Kidney capillary endothelial cell (primary cell): ENCODE data around the gene MCOLN2.
"Not testable (repeated sequence)": the region's sequence is repeated elsewhere in the genome, so short reads cannot be mapped to it uniquely, and the experiment has no call there.

ENCODE experiments used
- DNase-seq: peaks from one replicate; pipeline ENCODE4 v3.0.0-alpha.2; 2018; ENCODE audit warnings: low spot score

Gene MCOLN2

GRCh38 chr1:84996846-84997666 lies at the start of gene MCOLN2:
Gene MCOLN2, minus strand, starts transcription at chr1:84997113. Its CDS starts 241 bp downstream, at chr1:84996872.
- DNase-seq = no peak

DNA sequence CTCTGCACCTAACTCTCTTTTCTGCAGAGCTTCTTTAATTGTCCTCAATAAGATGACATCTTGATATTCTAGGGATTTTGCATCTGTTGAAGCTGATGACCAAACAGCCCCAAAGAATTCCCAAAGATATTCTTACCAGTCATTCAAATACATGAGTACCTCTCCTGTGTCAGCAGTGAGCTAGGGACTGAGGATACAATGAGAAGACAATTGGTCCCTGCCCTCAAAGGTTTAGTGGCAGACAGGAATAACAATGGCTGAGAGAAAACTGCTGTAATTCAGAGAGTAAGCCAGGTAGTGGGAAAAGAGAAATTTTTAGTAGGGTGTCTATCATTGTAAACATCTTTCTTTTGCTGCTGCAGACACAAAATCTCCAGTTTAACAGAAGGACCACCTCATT lies 45.5 kb upstream of the MCOLN2 start:
- DNase-seq = no peak

- no peak for DNase-seq
Observed at GRCh38 chr1:85041793-85042192, 44.9 kb upstream of the MCOLN2 start.

DNA sequence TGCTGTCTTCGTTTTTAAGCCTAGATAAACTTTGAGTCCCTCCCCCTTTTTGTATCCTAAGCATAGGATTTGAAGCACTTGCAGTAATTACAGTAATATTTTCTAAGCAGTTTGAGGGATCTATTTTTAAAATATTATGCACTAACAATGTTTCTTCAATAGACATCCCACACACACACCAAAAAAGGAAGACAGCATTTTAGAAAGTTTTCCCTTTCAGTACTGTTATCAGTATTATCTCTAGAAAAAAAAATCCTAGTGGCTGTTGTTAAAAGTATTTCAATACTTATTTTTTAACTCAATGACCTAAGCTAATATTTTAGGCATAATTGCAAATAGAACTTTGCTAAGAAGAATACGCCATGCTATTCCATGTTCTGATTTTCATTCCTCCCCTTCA lies 36.3 kb upstream of the MCOLN2 start:
- DNase-seq = no peak

DNA sequence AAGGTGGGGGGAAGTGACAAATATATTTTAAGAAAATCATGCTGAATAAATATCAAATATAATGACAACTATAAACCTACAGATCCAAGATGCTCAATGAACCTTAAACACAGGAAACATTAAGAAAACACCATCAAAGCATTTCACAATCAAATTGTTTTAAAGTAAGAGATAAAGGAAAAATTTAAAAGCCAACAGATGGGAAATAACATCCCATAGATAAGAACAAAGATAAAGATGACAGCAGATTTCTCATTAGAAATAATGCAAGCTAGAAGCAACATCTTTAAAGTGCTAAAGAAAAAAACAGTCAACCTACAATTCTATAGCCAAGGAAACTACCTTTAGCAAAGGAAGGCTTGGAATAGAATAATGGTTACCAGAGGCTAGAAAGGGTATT lies 33.6 kb upstream of the MCOLN2 start:
- no peak for DNase-seq

DNA sequence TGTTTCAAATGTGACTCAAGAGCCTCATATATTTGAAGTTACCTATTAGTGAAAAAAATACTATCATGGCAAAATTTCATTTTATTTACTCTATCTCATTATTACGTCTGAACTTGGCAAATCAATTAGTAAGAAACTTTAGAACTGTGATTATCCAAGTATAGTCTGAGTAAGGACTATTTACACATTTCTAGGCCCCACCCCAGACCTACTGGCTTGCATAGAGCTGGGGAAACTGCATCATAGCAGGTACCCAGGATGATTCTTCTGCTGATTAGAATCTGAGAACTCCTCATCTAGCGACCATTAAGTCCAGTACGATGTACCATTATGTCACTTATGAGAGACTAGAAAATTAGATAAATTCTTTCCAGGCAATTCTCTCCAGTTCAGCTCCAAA lies 31.2 kb upstream of the MCOLN2 start:
- DNase-seq = no peak

DNA sequence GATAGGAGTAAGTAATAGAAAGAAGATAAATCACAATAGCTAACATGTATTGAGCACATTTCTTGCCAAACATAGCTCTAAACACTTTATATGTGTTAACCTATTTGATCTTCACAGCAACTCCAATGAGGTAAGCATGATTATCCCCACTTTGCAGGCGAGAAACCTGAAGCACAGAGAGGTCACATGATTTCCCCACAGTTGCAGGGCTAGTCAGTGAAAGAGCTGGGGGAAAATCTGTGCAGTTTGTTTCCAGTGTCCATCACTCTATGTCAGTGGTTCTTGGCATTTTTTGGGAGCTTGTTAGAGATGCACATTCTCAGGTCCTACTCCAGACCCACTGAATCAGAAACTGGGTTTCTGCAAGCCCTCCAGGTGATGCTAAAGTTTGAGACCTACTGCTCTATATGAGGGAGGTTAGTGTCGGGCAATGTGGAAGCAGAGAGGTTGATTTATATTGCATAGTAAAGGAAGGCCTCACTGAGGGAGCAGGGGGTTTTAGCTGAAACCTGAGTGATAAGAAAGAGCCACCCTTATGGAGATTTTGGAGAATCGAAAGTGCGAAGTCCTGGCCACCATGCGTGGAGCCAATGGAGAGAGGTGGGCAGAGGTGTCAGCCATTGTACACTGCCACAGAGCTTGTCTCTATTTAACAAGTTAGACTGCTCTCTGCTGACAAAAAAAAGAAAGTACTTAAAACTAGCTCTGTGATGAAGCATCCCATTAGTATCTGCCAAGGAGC lies 30.5 kb upstream of the MCOLN2 start:
- DNase-seq = no peak

GRCh38 chr1:85025940-85026339 lies 29.0 kb upstream of the MCOLN2 start:
- no peak for DNase-seq

DNA sequence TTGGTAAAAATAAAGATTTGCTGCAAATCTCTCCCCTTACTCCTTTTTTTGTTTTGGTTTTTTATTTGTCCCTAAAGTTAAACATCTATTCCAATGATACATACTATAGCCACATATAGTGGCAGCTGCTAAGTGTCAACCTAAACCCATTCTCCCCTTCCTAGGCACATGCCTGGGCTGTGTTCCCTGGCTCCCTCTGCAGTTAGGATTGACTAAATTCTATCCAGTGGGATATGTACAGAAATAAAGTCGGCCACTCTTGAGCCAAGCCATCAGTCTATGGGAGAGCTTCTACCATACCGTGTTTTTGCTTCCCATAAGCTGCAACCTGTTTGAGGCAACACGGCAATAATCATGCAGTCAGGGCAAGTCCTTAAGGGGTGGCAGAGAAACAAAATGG lies 27.8 kb upstream of the MCOLN2 start:
- DNase-seq = no peak

DNA sequence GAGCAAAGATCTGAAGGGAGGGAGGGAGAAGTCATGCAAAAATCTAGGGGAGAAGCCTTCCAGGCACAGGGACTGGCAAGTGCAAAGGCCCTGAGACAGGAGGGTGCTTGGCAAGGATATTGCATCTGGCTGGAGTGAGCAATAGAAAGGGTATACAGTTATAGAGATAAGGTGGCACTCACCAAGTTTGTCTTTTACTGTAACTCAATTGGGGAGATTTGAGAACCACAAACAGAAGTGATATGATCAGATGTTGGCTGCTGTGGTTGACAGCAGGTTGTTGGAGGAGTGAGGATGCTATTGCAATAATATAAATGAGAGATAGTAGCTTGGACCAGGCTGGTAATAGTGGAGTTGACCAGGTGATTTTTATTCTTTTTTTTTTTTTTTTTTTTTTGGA lies 25.8 kb upstream of the MCOLN2 start:
- no peak for DNase-seq

GRCh38 chr1:85019994-85020393 lies 23.1 kb upstream of the MCOLN2 start:
- DNase-seq = no peak

DNA sequence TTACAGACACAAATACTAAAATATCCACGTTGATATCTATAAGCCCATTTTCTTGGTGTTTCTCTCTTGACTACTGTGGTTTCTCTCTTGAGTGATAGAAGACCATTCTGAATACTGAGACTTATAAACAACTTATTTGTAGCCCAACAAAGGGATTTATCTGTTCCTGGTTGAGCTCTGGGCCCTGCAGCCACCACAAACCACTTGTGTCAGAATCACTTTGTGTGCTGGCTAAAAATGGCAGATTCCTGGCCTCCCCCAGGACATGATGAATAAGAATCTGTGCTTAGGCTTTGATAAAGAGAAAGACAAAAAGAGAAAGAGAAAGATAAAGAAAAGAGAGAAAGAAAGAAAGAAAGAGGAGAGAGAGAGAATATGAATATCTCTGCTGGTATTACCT lies 18.9 kb upstream of the MCOLN2 start:
- no peak for DNase-seq

DNA sequence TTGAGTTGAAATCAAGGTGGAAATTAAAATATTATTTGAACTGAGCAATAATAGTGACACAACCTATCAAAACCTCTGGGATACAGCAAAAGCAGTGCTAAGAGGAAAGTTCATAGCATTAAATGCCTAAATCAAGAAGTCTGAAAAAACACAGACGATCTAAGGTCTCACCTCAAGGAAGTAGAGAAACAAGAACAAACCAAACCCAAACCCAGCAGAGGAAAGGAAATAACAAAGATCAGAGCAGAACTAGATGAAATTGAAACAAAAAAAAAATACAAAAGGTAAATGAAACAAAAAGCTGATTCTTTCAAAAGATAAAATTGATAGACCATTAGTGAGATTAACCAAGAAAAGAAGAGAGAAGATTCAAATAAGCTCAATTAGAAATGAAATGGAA lies 8.7 kb upstream of the MCOLN2 start:
- DNase-seq = not testable (repeated sequence)

DNA sequence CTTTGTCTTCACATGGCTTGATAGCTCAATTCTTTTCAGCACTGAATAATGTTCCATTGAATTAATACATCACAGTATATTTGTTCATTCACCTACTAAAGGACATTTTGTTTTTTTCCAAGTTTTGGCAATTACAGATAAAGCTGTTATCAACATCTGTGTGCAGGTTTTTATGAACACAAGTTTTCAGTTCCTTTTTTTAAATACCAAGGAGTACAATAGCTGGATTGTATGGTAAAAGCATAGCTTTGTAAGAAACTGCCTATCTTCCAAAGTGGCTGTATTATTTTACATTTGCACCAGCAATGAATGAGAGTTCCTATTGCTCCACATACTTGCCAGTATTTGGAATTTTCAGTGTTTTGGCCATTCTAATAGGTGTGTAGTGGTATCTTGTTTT lies 4.8 kb upstream of the MCOLN2 start:
- DNase-seq = no peak

GRCh38 chr1:84998642-84999280 lies 1.8 kb upstream of the MCOLN2 start:
- no peak for DNase-seq

DNA sequence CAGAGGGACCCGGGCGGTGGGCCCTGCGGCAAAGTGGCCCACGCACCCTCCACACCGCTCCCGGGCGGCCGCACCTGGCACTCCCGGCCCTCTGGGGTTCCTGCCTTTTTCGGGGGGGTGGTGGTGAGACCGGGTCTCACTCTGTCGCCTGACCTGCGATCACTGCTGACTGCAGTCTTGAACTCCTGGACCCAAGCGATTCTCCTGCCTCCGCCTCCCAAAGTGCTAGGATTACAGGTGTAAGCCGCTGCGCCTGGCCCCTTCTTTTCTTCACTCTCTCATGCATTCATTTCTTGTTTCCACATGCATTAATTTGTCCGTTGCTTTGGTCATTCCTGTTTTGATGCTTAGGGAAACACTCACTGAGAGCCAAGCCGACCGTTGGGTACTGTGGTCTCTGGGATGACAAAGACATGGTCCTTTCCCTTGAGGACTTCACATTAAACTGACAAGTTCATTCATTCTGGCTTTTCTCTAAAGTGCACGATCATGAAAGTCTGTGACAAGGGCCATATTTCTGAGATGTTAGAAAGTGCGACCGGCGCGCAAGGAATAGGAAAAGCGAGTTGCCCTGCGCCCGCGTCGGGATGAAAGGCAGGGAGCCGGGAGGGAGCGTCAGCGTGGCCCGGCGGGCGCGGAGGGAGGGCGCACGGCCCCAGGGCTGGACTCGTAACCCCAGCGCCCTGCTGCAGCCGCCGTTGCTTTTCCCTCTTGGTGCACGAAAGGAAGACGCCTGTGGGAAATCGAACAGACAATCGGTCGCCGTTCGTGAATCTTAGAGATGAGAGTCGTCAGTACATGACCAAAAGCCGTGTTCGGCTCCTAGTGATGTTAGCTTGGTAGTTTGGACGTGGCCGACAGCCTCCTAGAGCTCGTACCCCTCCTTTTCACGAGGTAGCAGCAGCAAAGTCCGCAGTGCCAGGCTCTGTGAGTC lies 1.0 kb upstream of the MCOLN2 start:
- DNase-seq = no peak

- DNase-seq = no peak
Observed at GRCh38 chr1:84995484-84996334, 1.2 kb downstream of the MCOLN2 start.

DNA sequence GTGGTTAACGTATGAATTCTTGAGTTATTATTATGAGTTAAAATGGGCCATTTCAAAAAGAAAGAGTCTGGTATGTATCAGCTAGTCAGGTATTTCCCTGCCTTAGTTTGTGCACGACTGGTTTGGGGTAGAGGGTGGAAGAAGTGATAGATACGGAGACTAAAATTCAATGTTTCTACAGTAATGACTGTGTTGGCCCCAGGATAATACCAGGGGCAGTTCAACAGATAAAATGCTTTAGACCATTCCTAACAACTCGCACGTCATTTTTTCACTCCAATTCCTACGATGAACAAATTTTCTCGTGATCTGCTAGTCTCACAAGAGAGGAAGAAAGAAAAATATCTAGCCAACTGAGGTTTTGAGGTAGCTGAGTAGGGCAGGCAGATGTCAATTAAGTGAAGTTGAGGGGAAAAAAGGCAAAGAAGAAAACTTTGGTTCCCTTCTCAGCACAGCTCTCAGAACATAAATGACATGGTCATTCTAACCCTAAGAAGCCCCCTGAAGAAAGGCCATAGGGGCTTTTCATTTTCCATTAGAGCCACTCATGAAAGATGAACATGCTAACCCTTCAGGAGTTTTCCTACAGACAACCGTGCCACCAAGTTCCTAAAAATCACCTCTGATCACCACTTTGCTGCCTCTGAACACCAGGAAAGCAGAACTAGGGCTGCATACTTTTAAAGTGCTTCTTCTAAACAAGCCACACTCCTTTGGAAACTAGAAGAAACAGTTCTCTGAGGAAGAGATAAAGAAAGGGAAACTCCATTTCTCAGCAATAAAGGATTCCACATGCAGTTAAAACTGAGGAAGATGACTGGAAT lies 5.6 kb downstream of the MCOLN2 start:
- DNase-seq = no peak

GRCh38 chr1:84988588-84988987 lies 8.3 kb downstream of the MCOLN2 start:
- DNase-seq = no peak

DNA sequence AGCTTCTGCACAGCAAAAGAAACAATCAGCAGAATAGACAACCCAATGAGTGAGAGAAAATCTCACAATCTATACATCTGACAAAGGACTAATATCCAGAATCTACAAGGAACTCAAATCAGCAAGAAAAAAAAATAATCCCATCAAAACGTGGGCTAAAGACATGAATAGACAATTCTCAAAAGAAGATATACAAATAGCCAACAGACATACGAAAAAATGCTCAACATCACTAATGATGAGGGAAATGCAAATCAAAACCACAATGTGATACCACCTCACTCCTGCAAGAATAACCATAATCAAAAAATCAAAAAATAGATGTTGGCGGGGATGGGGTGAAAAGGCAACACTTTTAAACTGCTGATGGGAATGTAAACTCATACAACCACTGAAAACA lies 10.4 kb downstream of the MCOLN2 start:
- not testable (repeated sequence) for DNase-seq
